H9 (cell line): ENCODE data around the gene POR. TPM values are rescaled to one million over a fixed set of nuclear protein-coding genes. Genes with fewer than 3 reads are reported as not detected.

Experiments
- DNase-seq: peaks from one replicate; pipeline ENCODE4 v3.0.0-alpha.2; 2017
- H2AFZ ChIP-seq: one replicate; pipeline ENCODE4 v1.6.1; 2013; ENCODE audit warnings: mild to moderate bottlenecking, low read length, control low read depth, moderate library complexity
- H2AK5ac ChIP-seq: 2 replicates; pipeline ENCODE4 v1.6.1; 2013; ENCODE audit warnings: low read length, control low read depth, mixed read lengths; ENCODE audit not compliant: insufficient read length
- H2BK120ac ChIP-seq: one replicate; pipeline ENCODE4 v1.6.1; 2013; ENCODE audit warnings: low read depth, mild to moderate bottlenecking, low read length, control low read depth, inconsistent platforms; ENCODE audit not compliant: poor library complexity, severe bottlenecking
- H2BK12ac ChIP-seq: 2 replicates; pipeline ENCODE4 v1.6.1; 2013; ENCODE audit warnings: low read length, control low read depth, mixed read lengths, low read depth; ENCODE audit not compliant: insufficient read length
- H2BK15ac ChIP-seq: 2 replicates; pipeline ENCODE4 v1.6.1; 2013; ENCODE audit warnings: low read depth, low read length, control low read depth
- H2BK20ac ChIP-seq: one replicate; pipeline ENCODE4 v1.6.1; 2013; ENCODE audit warnings: low read depth, mild to moderate bottlenecking, low read length, control low read depth, inconsistent platforms; ENCODE audit not compliant: poor library complexity, severe bottlenecking
- H2BK5ac ChIP-seq: 2 replicates; pipeline ENCODE4 v1.6.1; 2013; ENCODE audit warnings: low read length, control low read depth, mixed read lengths; ENCODE audit not compliant: insufficient read length
- H3K14ac ChIP-seq: 2 replicates; pipeline ENCODE4 v1.6.1; 2013; ENCODE audit warnings: low read length, control low read depth; ENCODE audit not compliant: insufficient read depth
- H3K18ac ChIP-seq: 2 replicates; pipeline ENCODE4 v1.6.1; 2013; ENCODE audit warnings: low read depth, mild to moderate bottlenecking, mixed read lengths, low read length, control low read depth; ENCODE audit not compliant: insufficient read length
- H3K23ac ChIP-seq: 2 replicates; pipeline ENCODE4 v1.6.1; 2013; ENCODE audit warnings: low read length, control low read depth, mixed read lengths, low read depth; ENCODE audit not compliant: insufficient read length
- H3K23me2 ChIP-seq: 2 replicates; pipeline ENCODE4 v1.6.1; 2013; ENCODE audit warnings: low read depth, mild to moderate bottlenecking, mixed read lengths, low read length, control low read depth; ENCODE audit not compliant: insufficient read length, poor library complexity, severe bottlenecking
- H3K27ac ChIP-seq: 2 replicates; pipeline ENCODE4 v1.5.1; 2013; ENCODE audit warnings: low read length, control low read depth, mixed read lengths, low read depth; ENCODE audit not compliant: insufficient read length
- H3K27me3 ChIP-seq: 2 replicates; pipeline ENCODE4 v1.6.1; 2013; ENCODE audit warnings: low read length, control low read depth, inconsistent platforms; ENCODE audit not compliant: insufficient read depth
- H3K4ac ChIP-seq: 2 replicates; pipeline ENCODE4 v1.6.1; 2013; ENCODE audit warnings: low read depth, mild to moderate bottlenecking, control low read depth, inconsistent platforms, low read length, moderate library complexity
- H3K4me1 ChIP-seq: 2 replicates; pipeline ENCODE4 v1.6.1; 2013; ENCODE audit warnings: low read length, control low read depth, inconsistent platforms; ENCODE audit not compliant: insufficient read depth
- H3K4me2 ChIP-seq: 2 replicates; pipeline ENCODE4 v1.6.1; 2013; ENCODE audit warnings: low read length, control low read depth, mixed read lengths; ENCODE audit not compliant: insufficient read length, insufficient read depth
- H3K56ac ChIP-seq: 2 replicates; pipeline ENCODE4 v1.6.1; 2013; ENCODE audit warnings: low read depth, mild to moderate bottlenecking, mixed read lengths, low read length, control low read depth; ENCODE audit not compliant: insufficient read length
- H3K79me1 ChIP-seq: 2 replicates; pipeline ENCODE4 v1.6.1; 2013; ENCODE audit warnings: low read depth, mild to moderate bottlenecking, moderate library complexity, low read length, control low read depth, inconsistent platforms; ENCODE audit not compliant: insufficient read depth, poor library complexity, severe bottlenecking
- H3K79me2 ChIP-seq: 2 replicates; pipeline ENCODE4 v1.6.1; 2013; ENCODE audit warnings: low read length, control low read depth, inconsistent platforms; ENCODE audit not compliant: insufficient read depth
- H3K9ac ChIP-seq: 2 replicates; pipeline ENCODE4 v1.6.1; 2013; ENCODE audit warnings: low read length, control low read depth, mixed read lengths; ENCODE audit not compliant: insufficient read length; ENCODE audit errors: extremely low read depth
- H3K9me3 ChIP-seq: one replicate; pipeline ENCODE4 v1.6.1; 2013; ENCODE audit warnings: low read depth, low read length, inconsistent platforms; ENCODE audit not compliant: control insufficient read depth
- H3T11ph ChIP-seq: one replicate; pipeline ENCODE4 v1.6.1; 2013; ENCODE audit warnings: mild to moderate bottlenecking, low read length, control low read depth, inconsistent platforms
- H4K20me1 ChIP-seq: one replicate; pipeline ENCODE4 v1.6.1; 2013; ENCODE audit not compliant: control insufficient read depth, insufficient read length, insufficient read depth
- H4K5ac ChIP-seq: 2 replicates; pipeline ENCODE4 v1.6.1; 2013; ENCODE audit warnings: low read depth, mild to moderate bottlenecking, mixed read lengths, low read length, control low read depth; ENCODE audit not compliant: insufficient read length
- H4K8ac ChIP-seq: replicated peaks from 2 replicates; pipeline ENCODE4 v1.6.1; 2013; ENCODE audit warnings: low read length, control low read depth, mixed read lengths, low read depth; ENCODE audit not compliant: insufficient read length
- H4K91ac ChIP-seq: 2 replicates; pipeline ENCODE4 v1.6.1; 2013; ENCODE audit warnings: low read depth, mild to moderate bottlenecking, moderate library complexity, mixed read lengths, low read length, control low read depth; ENCODE audit not compliant: insufficient read length
- H3K27ac Mint-ChIP-seq, 3 experiments: 2 replicates in 2 of 3; 3 replicates in 1 of 3; pipeline ENCODE4 v1.8.0; 2020 to 2021; ENCODE audit warnings: mixed read lengths in 3 of 3, mild to moderate bottlenecking in 1 of 3, moderate library complexity in 1 of 3
- H3K27me3 Mint-ChIP-seq: 2 replicates; pipeline ENCODE4 v1.8.0; 2021; ENCODE audit warnings: low read depth, mild to moderate bottlenecking, moderate library complexity, mixed read lengths
- H3K36me3 Mint-ChIP-seq, 3 experiments: 2 replicates in 2 of 3; 3 replicates in 1 of 3; pipeline ENCODE4 v1.8.0; 2020 to 2021; ENCODE audit warnings: low read depth in 3 of 3, mixed read lengths in 3 of 3; ENCODE audit not compliant: insufficient read depth in 1 of 3
- H3K4me1 Mint-ChIP-seq, 2 experiments: 2 replicates each; pipeline ENCODE4 v1.8.0; 2020; ENCODE audit warnings: mixed read lengths in 2 of 2
- H3K4me3 Mint-ChIP-seq, 2 experiments: 2 replicates in 1 of 2; 3 replicates in 1 of 2; pipeline ENCODE4 v1.8.0; 2020 to 2021; ENCODE audit warnings: mild to moderate bottlenecking in 2 of 2, mixed read lengths in 2 of 2, moderate library complexity in 1 of 2
- H3K9me3 Mint-ChIP-seq, 2 experiments: 2 replicates in 1 of 2; 3 replicates in 1 of 2; pipeline ENCODE4 v1.8.0; 2020; ENCODE audit warnings: mild to moderate bottlenecking in 2 of 2, mixed read lengths in 2 of 2, moderate library complexity in 1 of 2
- WGBS: extraction: QIAGEN DNeasy Blood & Tissue Kit; methylation state at CpG from one replicate; pipeline ENCODE4 v1.1.7; 2013; ENCODE audit warnings: missing lambda C conversion rate, low lambda C conversion rate, mixed read lengths; ENCODE audit not compliant: insufficient read length; ENCODE audit errors: extremely low coverage; 5-methylcytosine and 5-hydroxymethylcytosine counted together
- total RNA-seq: library from RNA; stranded (reverse); gene quantifications from 2 replicates; pipeline ENCODE4 v1.2.1, GENCODE V29; 2021
- TF ChIP-seq, protein P1 (sequence below): fragments of 200-600 bp; sonication (generic); conservative IDR thresholded peaks from 3 replicates; pipeline ENCODE4 v1.8.0; 2021; ENCODE audit warnings: antibody characterized with exemption, mild to moderate bottlenecking

Gene POR
- total RNA-seq, 1 experiment from 2014 or later, result 128 TPM

DNA sequence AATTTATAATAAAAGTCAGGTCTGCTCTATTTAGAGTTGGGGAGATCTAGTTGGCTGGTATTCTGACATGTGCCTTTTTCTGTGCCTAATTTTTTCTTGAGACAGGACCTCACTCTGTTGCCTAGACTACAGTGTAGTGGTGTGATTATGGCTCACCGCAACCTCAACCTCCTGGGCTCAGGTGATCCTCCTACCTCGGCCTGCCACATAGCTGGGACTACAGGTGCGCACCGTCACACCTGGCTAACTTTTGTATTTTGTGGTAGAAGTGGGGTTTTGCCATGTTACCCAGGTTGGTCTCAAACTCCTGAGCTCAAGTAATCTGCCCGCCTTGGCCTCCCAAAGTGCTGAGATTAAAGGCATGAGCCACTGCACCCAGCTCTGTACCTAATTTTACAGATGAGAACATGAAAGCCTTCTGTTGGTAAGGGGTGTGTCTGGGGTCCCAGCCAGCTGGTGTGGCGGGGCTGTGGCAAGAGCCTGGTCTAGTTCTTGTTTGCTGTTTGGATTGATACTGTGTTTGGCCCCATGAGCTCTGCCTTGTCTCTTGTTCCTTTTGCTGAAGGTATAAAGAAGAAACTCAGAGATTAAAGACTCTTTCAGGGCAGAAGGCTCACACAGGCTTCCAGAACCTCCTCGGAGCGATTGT is 31.4 kb downstream of the POR start:
- peaks cover 6% of the 10 kb centered on the region for H3K79me1 ChIP-seq
- H4K5ac ChIP-seq, result no peak overlapping the region
- H3K14ac ChIP-seq, result no peak overlapping the region
- no peak overlapping the region for H3K27ac ChIP-seq
- H3K23ac ChIP-seq, result no peak overlapping the region
- Mint-ChIP-seq H3K36me3 (peaks cover 2 to 15% (median 10%) of the 10 kb centered on the region in 3 experiments; a peak in 5 of 7 replicates), H3K27ac (peak overlapping the region in 2 of 3 experiments; percentile 16 to 77; a peak in 1 of 7 replicates), H3K27me3 (no peaks in the 10 kb centered on the region), H3K9me3 (no peaks in the 10 kb centered on the region), H3K4me3 (no peak overlapping the region), H3K4me1 (peaks cover 2 to 3% of the 10 kb centered on the region in 2 experiments; a peak in 2 of 4 replicates)
- no peak overlapping the region for H2BK12ac ChIP-seq
- no peak overlapping the region for H3K9ac ChIP-seq
- no peak overlapping the region for H2BK15ac ChIP-seq
- no peak overlapping the region for H3K56ac ChIP-seq
- H3K9me3 ChIP-seq, result no peaks in the 10 kb centered on the region
- H3K18ac ChIP-seq, result no peak overlapping the region
- no peaks in the 10 kb centered on the region for H3K27me3 ChIP-seq
- DNase-seq, result no peak
- H4K8ac ChIP-seq, result no peak overlapping the region
- no peak overlapping the region for H2AK5ac ChIP-seq
- WGBS, result no CpG with 5 or more reads among the region's 8 CpGs
- H2BK5ac ChIP-seq, result no peak overlapping the region
- H3K4ac ChIP-seq, result no peak overlapping the region
- no peaks in the 10 kb centered on the region for H4K20me1 ChIP-seq
- no peak overlapping the region for H3T11ph ChIP-seq
- no peak overlapping the region for H3K4me2 ChIP-seq
- H2BK20ac ChIP-seq, result no peak overlapping the region
- H3K23me2 ChIP-seq, result no peaks in the 10 kb centered on the region
- no peak overlapping the region for H4K91ac ChIP-seq
- H2BK120ac ChIP-seq, result no peak overlapping the region
- H3K79me2 ChIP-seq, result peaks cover 4% of the 10 kb centered on the region; the same call in 1 of the 2 replicates
- TF ChIP-seq, protein P1, sequence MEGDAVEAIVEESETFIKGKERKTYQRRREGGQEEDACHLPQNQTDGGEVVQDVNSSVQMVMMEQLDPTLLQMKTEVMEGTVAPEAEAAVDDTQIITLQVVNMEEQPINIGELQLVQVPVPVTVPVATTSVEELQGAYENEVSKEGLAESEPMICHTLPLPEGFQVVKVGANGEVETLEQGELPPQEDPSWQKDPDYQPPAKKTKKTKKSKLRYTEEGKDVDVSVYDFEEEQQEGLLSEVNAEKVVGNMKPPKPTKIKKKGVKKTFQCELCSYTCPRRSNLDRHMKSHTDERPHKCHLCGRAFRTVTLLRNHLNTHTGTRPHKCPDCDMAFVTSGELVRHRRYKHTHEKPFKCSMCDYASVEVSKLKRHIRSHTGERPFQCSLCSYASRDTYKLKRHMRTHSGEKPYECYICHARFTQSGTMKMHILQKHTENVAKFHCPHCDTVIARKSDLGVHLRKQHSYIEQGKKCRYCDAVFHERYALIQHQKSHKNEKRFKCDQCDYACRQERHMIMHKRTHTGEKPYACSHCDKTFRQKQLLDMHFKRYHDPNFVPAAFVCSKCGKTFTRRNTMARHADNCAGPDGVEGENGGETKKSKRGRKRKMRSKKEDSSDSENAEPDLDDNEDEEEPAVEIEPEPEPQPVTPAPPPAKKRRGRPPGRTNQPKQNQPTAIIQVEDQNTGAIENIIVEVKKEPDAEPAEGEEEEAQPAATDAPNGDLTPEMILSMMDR, result no peak
- H2AFZ ChIP-seq, result no peak overlapping the region
- no peaks in the 10 kb centered on the region for H3K4me1 ChIP-seq
